ENCODE measurements around the gene EEF1G.

The EEF1G gene

GRCh38 chr11:62610403-62610802 lies 36.7 kb upstream of the EEF1G start:
- H3K4me1 Mint-ChIP-seq, result peaks cover 65% of the 10 kb centered on the region
- H3K9me3 Mint-ChIP-seq, result no peaks in the 10 kb centered on the region
- H3K4me3 Mint-ChIP-seq, result peak overlapping the region; percentile 91
- CTCF ChIA-PET, result interaction anchor here (1.0 to 5.4 kb wide), 7 partner anchors 9 to 84 kb away, joined by 3 to 44 read pairs (median 6); partner anchors contain the start of genes C11orf98, CSKMT, MTA2 and TUT1
- H3K27me3 Mint-ChIP-seq, result no peaks in the 10 kb centered on the region
- peaks cover 49% of the 10 kb centered on the region for H3K36me3 Mint-ChIP-seq
- DNase-seq, result no peak
- peak overlapping the region; percentile 80 for H3K27ac Mint-ChIP-seq

- Mint-ChIP-seq H3K4me3 (no peak overlapping the region), H3K4me1 (peaks cover 62% of the 10 kb centered on the region), H3K36me3 (peaks cover 56% of the 10 kb centered on the region), H3K9me3 (no peaks in the 10 kb centered on the region), H3K27me3 (no peaks in the 10 kb centered on the region), H3K27ac (no peak overlapping the region)
- CTCF ChIA-PET, result interaction anchor here (1.3 to 5.4 kb wide), 3 partner anchors 16 to 68 kb away, joined by 3 to 44 read pairs (median 3); partner anchors contain the start of gene TUT1
- DNase-seq, result no peak
Observed at GRCh38 chr11:62608776-62609175, 35.1 kb upstream of the EEF1G start.

GRCh38 chr11:62607714-62608113 lies 34.0 kb upstream of the EEF1G start:
- H3K27me3 Mint-ChIP-seq, result no peaks in the 10 kb centered on the region
- no peak for DNase-seq
- peaks cover 66% of the 10 kb centered on the region for H3K36me3 Mint-ChIP-seq
- CTCF ChIA-PET, result interaction anchor here (1.1 to 1.6 kb wide), 5 partner anchors 15 to 86 kb away, joined by 3 read pairs; no protein-coding TSS in a partner anchor
- H3K4me3 Mint-ChIP-seq, result no peak overlapping the region
- H3K9me3 Mint-ChIP-seq, result no peaks in the 10 kb centered on the region
- peaks cover 62% of the 10 kb centered on the region for H3K4me1 Mint-ChIP-seq
- H3K27ac Mint-ChIP-seq, result peak overlapping the region; percentile 8

- CTCF ChIA-PET, result no interaction called here
- Mint-ChIP-seq H3K4me3 (no peak overlapping the region), H3K9me3 (no peaks in the 10 kb centered on the region), H3K4me1 (peaks cover 57% of the 10 kb centered on the region), H3K36me3 (peaks cover 65% of the 10 kb centered on the region), H3K27me3 (no peaks in the 10 kb centered on the region), H3K27ac (peak overlapping the region; percentile 33)
- no peak for DNase-seq
Observed at GRCh38 chr11:62605902-62606301, 32.2 kb upstream of the EEF1G start.

- Mint-ChIP-seq H3K9me3 (no peaks in the 10 kb centered on the region), H3K4me3 (no peak overlapping the region), H3K27ac (no peak overlapping the region), H3K27me3 (no peaks in the 10 kb centered on the region), H3K36me3 (peaks cover 65% of the 10 kb centered on the region), H3K4me1 (peaks cover 53% of the 10 kb centered on the region)
- no peak for DNase-seq
- CTCF ChIA-PET, result no interaction called here
Observed at GRCh38 chr11:62605467-62605866, 31.8 kb upstream of the EEF1G start.

GRCh38 chr11:62604460-62605120 lies 30.9 kb upstream of the EEF1G start:
- H3K4me3 Mint-ChIP-seq, result no peak overlapping the region
- no peaks in the 10 kb centered on the region for H3K27me3 Mint-ChIP-seq
- H3K4me1 Mint-ChIP-seq, result peaks cover 52% of the 10 kb centered on the region
- no peak for DNase-seq
- H3K27ac Mint-ChIP-seq, result no peak overlapping the region
- CTCF ChIA-PET, result interaction anchor here (1.7 kb wide), 1 partner anchor 12 kb away, joined by 5 read pairs; the partner anchor contains the start of gene TUT1
- peaks cover 65% of the 10 kb centered on the region for H3K36me3 Mint-ChIP-seq
- no peaks in the 10 kb centered on the region for H3K9me3 Mint-ChIP-seq

GRCh38 chr11:62603776-62604299 lies 30.1 kb upstream of the EEF1G start:
- Mint-ChIP-seq H3K4me1 (peaks cover 52% of the 10 kb centered on the region), H3K27ac (peak overlapping the region; percentile 28), H3K9me3 (no peaks in the 10 kb centered on the region), H3K36me3 (peaks cover 68% of the 10 kb centered on the region), H3K4me3 (peak overlapping the region; percentile 50), H3K27me3 (no peaks in the 10 kb centered on the region)
- DNase-seq, result no peak
- CTCF ChIA-PET, result interaction anchor here (0.9 to 1.7 kb wide), 2 partner anchors 10 to 12 kb away, joined by 3 to 5 read pairs; partner anchors contain the start of gene TUT1

GRCh38 chr11:62603072-62603408 lies 29.3 kb upstream of the EEF1G start:
- H3K36me3 Mint-ChIP-seq, result peaks cover 72% of the 10 kb centered on the region
- no peaks in the 10 kb centered on the region for H3K27me3 Mint-ChIP-seq
- H3K4me3 Mint-ChIP-seq, result peak overlapping the region; percentile 50
- no peak for DNase-seq
- H3K4me1 Mint-ChIP-seq, result peaks cover 54% of the 10 kb centered on the region
- peak overlapping the region; percentile 75 for H3K27ac Mint-ChIP-seq
- CTCF ChIA-PET, result interaction anchor here (0.9 to 1.7 kb wide), 2 partner anchors 9 to 11 kb away, joined by 3 to 5 read pairs; partner anchors contain the start of gene TUT1
- no peaks in the 10 kb centered on the region for H3K9me3 Mint-ChIP-seq

GRCh38 chr11:62602141-62603071 lies 28.7 kb upstream of the EEF1G start:
- Mint-ChIP-seq H3K9me3 (no peaks in the 10 kb centered on the region), H3K4me1 (peaks cover 54% of the 10 kb centered on the region), H3K4me3 (peak overlapping the region; percentile 87), H3K27me3 (no peaks in the 10 kb centered on the region), H3K27ac (peak overlapping the region; percentile 96), H3K36me3 (peaks cover 72% of the 10 kb centered on the region)
- CTCF ChIA-PET, result interaction anchor here (0.9 to 2.1 kb wide), 6 partner anchors 9 to 91 kb away, joined by 3 to 16 read pairs (median 8); partner anchors contain the start of genes B3GAT3, EML3, LRRN4CL and TUT1
- no peak for DNase-seq

- peak; percentile 100 for DNase-seq
- Mint-ChIP-seq H3K27me3 (no peaks in the 10 kb centered on the region), H3K36me3 (peaks cover 71% of the 10 kb centered on the region), H3K4me3 (peak within 1 kb of the TSS; percentile 87), H3K27ac (peak within 1 kb of the TSS; percentile 96), H3K4me1 (peaks cover 58% of the 10 kb centered on the region), H3K9me3 (no peaks in the 10 kb centered on the region)
- CTCF ChIA-PET, result interaction anchor here (0.9 to 2.1 kb wide), 6 partner anchors 10 to 92 kb away, joined by 3 to 16 read pairs (median 8); partner anchors contain the start of genes B3GAT3, EML3, LRRN4CL and TUT1
Observed at GRCh38 chr11:62601372-62602140, 27.9 kb upstream of the EEF1G start, which contains the start of gene MTA2. MTA2 (minus strand) TSS chr11:62601865; CDS start chr11:62601450, 415 bp downstream.

GRCh38 chr11:62601122-62601371 lies 27.4 kb upstream of the EEF1G start:
- Mint-ChIP-seq H3K27me3 (no peaks in the 10 kb centered on the region), H3K27ac (peak overlapping the region; percentile 96), H3K9me3 (no peaks in the 10 kb centered on the region), H3K36me3 (peaks cover 73% of the 10 kb centered on the region), H3K4me1 (peaks cover 58% of the 10 kb centered on the region), H3K4me3 (peak overlapping the region; percentile 87)
- CTCF ChIA-PET, result interaction anchor here (0.9 to 2.1 kb wide), 6 partner anchors 9 to 93 kb away, joined by 3 to 16 read pairs (median 8); partner anchors contain the start of genes B3GAT3, EML3, LRRN4CL and TUT1
- DNase-seq, result peak; percentile 68

- CTCF ChIA-PET, result interaction anchor here (1.3 to 2.1 kb wide), 3 partner anchors 9 to 66 kb away, joined by 4 to 16 read pairs (median 10); partner anchors contain the start of genes B3GAT3 and TUT1
- H3K27me3 Mint-ChIP-seq, result no peaks in the 10 kb centered on the region
- H3K4me3 Mint-ChIP-seq, result peak overlapping the region; percentile 87
- no peak for DNase-seq
- H3K9me3 Mint-ChIP-seq, result no peaks in the 10 kb centered on the region
- H3K27ac Mint-ChIP-seq, result peak overlapping the region; percentile 96
- peaks cover 58% of the 10 kb centered on the region for H3K4me1 Mint-ChIP-seq
- peaks cover 72% of the 10 kb centered on the region for H3K36me3 Mint-ChIP-seq
Observed at GRCh38 chr11:62600367-62601121, 26.9 kb upstream of the EEF1G start.

GRCh38 chr11:62599901-62600300 lies 26.2 kb upstream of the EEF1G start:
- Mint-ChIP-seq H3K4me1 (peaks cover 61% of the 10 kb centered on the region), H3K9me3 (no peaks in the 10 kb centered on the region), H3K27ac (peak overlapping the region; percentile 96), H3K27me3 (no peaks in the 10 kb centered on the region), H3K36me3 (peaks cover 74% of the 10 kb centered on the region), H3K4me3 (peak overlapping the region; percentile 87)
- CTCF ChIA-PET, result interaction anchor here (0.8 kb wide), 1 partner anchor 177 kb away, joined by 4 read pairs; no protein-coding TSS in a partner anchor
- DNase-seq, result no peak
